ENCODE data around the gene PQBP1.
"Not testable (repeated sequence)": the region's sequence is repeated elsewhere in the genome, so short reads cannot be mapped to it uniquely, and the experiment has no call there.

Gene PQBP1

DNA sequence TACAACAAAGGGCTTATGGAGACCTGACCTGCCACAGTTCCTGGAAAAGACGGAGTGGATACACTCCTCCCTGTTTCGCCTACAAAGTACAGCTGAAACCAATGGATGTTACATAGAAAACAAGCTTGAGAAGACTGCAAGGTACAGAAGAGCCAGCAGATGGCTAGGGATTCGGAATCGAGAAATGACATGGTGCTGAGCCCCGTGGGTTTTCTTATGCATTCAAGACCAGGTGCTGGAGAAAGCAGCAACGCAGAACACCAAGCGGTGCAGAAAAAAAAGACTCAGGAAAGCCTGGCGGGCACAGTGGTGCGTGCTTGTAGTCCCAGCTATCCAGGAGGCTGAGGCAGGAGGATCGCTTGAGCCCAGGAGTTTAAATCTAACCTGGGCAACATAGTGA, 14.0 kb upstream of the PQBP1 start:
- no peak overlapping the region for H3K4me3 ChIP-seq (ENCODE audit: low read depth, low read length)
- ChIA-PET CTCF (no interaction called here), POLR2A (no interaction called here)
- no peak for DNase-seq (ENCODE audit: low read depth, low spot score)
- TF ChIP-seq, protein P1, sequence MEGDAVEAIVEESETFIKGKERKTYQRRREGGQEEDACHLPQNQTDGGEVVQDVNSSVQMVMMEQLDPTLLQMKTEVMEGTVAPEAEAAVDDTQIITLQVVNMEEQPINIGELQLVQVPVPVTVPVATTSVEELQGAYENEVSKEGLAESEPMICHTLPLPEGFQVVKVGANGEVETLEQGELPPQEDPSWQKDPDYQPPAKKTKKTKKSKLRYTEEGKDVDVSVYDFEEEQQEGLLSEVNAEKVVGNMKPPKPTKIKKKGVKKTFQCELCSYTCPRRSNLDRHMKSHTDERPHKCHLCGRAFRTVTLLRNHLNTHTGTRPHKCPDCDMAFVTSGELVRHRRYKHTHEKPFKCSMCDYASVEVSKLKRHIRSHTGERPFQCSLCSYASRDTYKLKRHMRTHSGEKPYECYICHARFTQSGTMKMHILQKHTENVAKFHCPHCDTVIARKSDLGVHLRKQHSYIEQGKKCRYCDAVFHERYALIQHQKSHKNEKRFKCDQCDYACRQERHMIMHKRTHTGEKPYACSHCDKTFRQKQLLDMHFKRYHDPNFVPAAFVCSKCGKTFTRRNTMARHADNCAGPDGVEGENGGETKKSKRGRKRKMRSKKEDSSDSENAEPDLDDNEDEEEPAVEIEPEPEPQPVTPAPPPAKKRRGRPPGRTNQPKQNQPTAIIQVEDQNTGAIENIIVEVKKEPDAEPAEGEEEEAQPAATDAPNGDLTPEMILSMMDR (IDR thresholded peaks at IDR 0.05; ENCODE audit: insufficient read depth, low read length, missing control alignments) = no peak

DNA sequence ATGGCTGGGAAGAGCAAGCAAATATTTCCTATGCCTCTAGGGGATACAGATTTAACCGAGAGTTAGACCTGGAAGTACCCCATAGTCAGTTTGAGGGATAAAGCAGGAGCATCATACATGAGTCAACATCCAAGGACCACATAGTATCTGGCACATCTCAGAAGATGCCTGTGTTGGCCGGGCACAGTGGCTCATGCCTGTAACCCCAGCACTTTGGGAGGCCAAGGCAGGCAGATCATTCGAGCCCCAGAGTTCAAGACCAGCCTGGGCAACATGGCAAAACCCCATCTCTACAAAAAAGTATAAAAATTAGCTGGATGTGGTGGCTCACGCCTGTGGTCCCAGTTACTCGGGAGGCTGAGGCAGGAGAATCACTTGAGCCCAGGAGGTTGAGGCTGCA, 11.1 kb upstream of the PQBP1 start:
- H3K4me3 ChIP-seq (ENCODE audit: low read depth, low read length); DNase-seq (ENCODE audit: low read depth, low spot score); POLR2A ChIA-PET; CTCF ChIA-PET: not testable (repeated sequence)

DNA sequence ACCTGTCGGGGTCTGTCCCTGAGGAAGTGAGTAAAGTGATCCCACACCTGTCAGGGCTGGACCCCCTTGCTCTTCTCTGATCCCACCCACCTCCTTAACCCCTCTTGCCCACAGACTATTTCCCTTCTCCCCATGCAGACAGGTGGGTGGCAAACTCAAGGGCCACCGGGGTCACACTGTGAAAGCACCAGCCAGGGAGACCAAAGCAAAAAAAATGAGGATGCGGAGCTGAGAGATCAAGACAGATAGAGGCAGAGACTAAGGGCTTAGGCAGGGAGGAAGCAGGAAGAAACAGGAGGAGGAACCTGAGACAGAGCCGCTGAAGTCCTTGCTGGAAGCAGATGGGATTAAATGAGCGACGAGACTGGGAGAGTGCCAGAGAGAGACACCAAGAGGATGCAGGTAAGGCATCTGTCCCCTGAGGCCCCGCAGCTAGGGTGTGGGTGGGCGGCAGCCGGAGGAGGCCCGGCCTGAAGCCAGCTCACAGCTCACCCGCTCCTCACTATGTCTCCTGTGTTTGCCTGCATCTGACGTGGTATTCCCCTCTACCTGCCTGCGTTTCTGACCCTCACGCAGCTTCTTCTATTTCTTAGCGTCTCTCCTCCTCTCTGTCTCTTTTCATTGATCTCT, 7.3 kb upstream of the PQBP1 start:
- ChIA-PET POLR2A (no interaction called here), CTCF (no interaction called here)
- H3K4me3 ChIP-seq (ENCODE audit: low read depth, low read length) = peak overlapping the region; percentile 55
- no peak for DNase-seq (ENCODE audit: low read depth, low spot score)
- TF ChIP-seq, protein P1 (IDR thresholded peaks at IDR 0.05; ENCODE audit: insufficient read depth, low read length, missing control alignments) = no peak

DNA sequence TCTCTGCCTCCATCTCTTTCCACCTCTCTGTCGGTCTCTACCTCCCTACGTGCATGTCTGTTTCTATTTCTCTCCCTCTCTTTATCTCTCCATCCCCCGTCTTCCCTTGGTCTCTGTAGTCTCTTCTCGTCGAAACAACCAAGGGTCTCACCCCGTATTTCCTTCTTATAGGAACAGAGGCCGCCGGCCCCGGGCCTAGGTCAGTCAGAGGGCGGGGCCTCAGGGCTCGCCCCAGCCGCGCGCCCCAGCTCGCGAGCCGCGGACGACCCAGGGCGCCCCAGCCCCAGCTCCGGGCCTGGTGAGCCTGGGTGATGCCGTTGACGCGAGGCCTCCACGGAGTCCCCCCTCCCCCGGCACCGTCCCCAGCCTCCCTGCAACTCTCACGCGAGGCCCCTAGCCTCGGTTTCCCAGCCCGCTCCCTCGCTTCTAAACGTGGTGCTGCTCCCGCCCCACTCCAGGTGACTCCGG, 6.8 kb upstream of the PQBP1 start:
- TF ChIP-seq, protein P1 (IDR thresholded peaks at IDR 0.05; ENCODE audit: insufficient read depth, low read length, missing control alignments) = no peak
- CTCF ChIA-PET = interaction anchor here (1.3 kb wide), 1 partner anchor 25 kb away, joined by 5 read pairs; no protein-coding TSS in a partner anchor
- H3K4me3 ChIP-seq (ENCODE audit: low read depth, low read length) = peak overlapping the region; percentile 55
- POLR2A ChIA-PET = no interaction called here
- DNase-seq (ENCODE audit: low read depth, low spot score) = no peak

DNA sequence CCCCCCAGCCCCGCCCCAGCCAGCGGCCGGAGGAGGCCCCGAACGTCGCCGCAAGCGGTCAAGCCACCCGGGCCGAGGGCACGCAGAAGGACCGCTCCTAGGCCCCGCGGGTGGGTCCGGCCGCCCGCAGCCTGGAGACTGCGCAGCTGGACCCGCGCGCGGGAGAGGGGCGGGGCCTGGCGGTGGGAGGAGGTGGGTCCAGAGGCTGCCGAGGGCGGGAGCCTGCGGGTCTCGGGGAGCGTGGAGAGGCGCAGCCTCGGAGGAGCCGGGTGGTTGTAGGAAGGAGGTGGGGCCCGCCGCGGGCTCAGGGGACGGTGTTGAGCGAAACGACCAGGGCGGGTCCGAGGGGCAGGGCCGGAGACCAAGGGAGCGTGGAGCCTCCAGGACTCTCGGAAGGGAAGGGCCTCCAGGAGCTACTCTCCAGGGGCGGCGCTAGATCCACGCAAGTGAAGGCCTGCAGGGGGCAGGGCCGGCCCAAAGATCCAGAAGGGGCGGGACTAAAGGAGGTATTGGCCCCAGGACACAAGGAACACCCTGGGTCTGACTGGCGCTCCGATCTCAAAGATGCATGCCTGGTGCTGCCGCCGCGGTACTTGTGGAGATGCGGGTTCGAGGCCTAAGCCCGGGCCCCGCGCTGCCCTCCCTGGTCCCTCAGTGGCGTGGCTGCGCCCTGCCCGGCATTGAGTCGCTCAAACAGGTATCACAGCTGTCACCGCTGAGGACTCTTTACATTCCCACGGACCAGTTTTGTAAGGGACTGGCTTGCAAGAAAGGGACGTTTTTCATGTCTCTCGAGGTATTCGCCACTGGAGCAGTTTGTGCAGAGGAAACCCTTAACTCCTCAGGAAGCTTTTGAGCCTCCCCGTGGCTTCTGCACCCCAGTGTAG, 6.1 kb upstream of the PQBP1 start:
- ChIA-PET POLR2A (interaction anchor here (0.9 kb wide), 1 partner anchor 59 kb away, joined by 3 read pairs; no protein-coding TSS in a partner anchor), CTCF (interaction anchor here (0.8 to 1.3 kb wide), 2 partner anchors 12 to 25 kb away, joined by 4 to 5 read pairs; no protein-coding TSS in a partner anchor)
- TF ChIP-seq, protein P1 (IDR thresholded peaks at IDR 0.05; ENCODE audit: insufficient read depth, low read length, missing control alignments) = peak; percentile 65
- no peak for DNase-seq (ENCODE audit: low read depth, low spot score)
- H3K4me3 ChIP-seq (ENCODE audit: low read depth, low read length) = peak overlapping the region; percentile 55

DNA sequence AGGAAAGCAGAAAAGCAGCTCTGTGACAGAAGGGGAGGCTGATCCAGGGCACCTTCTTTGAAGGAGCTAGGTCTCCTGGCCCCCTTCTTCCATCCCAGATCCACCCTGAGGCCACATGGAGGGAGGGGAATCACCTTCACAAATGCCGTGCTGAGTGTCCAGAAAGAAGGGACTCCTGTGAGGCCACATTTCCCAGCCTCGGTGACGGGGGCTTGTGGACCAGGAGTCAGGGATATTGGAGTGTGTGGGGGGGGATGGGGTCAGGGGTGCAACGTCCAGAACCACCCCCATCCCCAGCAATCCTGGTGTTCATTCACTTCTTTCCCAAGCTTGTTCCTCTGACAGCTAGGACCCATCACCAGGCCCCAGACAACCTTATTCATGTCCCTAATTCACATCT, 4.8 kb upstream of the PQBP1 start:
- ChIA-PET POLR2A (no interaction called here), CTCF (interaction anchor here (1.0 kb wide), 1 partner anchor 212 kb away, joined by 3 read pairs; no protein-coding TSS in a partner anchor)
- TF ChIP-seq, protein P1 (IDR thresholded peaks at IDR 0.05; ENCODE audit: insufficient read depth, low read length, missing control alignments) = no peak
- H3K4me3 ChIP-seq (ENCODE audit: low read depth, low read length) = no peak overlapping the region
- DNase-seq (ENCODE audit: low read depth, low spot score) = no peak

Data from AG04449 (cell line).